Measurements from ENCODE around the gene SGCD.

- TF ChIP-seq EZH2 (IDR thresholded peaks at IDR 0.05), result no peak
- TF ChIP-seq POLR2AphosphoS5 (IDR thresholded peaks at IDR 0.05; ENCODE audit: low read depth, low read length), result no peak
- TF ChIP-seq, protein P1, sequence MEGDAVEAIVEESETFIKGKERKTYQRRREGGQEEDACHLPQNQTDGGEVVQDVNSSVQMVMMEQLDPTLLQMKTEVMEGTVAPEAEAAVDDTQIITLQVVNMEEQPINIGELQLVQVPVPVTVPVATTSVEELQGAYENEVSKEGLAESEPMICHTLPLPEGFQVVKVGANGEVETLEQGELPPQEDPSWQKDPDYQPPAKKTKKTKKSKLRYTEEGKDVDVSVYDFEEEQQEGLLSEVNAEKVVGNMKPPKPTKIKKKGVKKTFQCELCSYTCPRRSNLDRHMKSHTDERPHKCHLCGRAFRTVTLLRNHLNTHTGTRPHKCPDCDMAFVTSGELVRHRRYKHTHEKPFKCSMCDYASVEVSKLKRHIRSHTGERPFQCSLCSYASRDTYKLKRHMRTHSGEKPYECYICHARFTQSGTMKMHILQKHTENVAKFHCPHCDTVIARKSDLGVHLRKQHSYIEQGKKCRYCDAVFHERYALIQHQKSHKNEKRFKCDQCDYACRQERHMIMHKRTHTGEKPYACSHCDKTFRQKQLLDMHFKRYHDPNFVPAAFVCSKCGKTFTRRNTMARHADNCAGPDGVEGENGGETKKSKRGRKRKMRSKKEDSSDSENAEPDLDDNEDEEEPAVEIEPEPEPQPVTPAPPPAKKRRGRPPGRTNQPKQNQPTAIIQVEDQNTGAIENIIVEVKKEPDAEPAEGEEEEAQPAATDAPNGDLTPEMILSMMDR (IDR thresholded peaks at IDR 0.05 in 2 of 3, conservative IDR thresholded peaks at IDR 0.05 in 1 of 3; ENCODE audit: borderline replicate concordance in 1 of 3, insufficient read depth in 1 of 3, low read depth in 2 of 3, low read length in 2 of 3), result no peak
- no peak for TF ChIP-seq CBX3 (IDR thresholded peaks at IDR 0.05; ENCODE audit: low read depth)
- TF ChIP-seq, protein P2, sequence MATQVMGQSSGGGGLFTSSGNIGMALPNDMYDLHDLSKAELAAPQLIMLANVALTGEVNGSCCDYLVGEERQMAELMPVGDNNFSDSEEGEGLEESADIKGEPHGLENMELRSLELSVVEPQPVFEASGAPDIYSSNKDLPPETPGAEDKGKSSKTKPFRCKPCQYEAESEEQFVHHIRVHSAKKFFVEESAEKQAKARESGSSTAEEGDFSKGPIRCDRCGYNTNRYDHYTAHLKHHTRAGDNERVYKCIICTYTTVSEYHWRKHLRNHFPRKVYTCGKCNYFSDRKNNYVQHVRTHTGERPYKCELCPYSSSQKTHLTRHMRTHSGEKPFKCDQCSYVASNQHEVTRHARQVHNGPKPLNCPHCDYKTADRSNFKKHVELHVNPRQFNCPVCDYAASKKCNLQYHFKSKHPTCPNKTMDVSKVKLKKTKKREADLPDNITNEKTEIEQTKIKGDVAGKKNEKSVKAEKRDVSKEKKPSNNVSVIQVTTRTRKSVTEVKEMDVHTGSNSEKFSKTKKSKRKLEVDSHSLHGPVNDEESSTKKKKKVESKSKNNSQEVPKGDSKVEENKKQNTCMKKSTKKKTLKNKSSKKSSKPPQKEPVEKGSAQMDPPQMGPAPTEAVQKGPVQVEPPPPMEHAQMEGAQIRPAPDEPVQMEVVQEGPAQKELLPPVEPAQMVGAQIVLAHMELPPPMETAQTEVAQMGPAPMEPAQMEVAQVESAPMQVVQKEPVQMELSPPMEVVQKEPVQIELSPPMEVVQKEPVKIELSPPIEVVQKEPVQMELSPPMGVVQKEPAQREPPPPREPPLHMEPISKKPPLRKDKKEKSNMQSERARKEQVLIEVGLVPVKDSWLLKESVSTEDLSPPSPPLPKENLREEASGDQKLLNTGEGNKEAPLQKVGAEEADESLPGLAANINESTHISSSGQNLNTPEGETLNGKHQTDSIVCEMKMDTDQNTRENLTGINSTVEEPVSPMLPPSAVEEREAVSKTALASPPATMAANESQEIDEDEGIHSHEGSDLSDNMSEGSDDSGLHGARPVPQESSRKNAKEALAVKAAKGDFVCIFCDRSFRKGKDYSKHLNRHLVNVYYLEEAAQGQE (IDR thresholded peaks at IDR 0.05; ENCODE audit: low read depth), result no peak
- TF ChIP-seq, protein P3, sequence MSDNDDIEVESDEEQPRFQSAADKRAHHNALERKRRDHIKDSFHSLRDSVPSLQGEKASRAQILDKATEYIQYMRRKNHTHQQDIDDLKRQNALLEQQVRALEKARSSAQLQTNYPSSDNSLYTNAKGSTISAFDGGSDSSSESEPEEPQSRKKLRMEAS (IDR thresholded peaks at IDR 0.05), result no peak
- no peak for TF ChIP-seq POLR2A (IDR thresholded peaks at IDR 0.05; ENCODE audit: borderline replicate concordance, extremely low read depth, insufficient read depth, insufficient read length)
- no peak for TF ChIP-seq EZH2phosphoT487 (IDR thresholded peaks at IDR 0.05; ENCODE audit: borderline replicate concordance)
- TF ChIP-seq ZNF274 (IDR thresholded peaks at IDR 0.05; ENCODE audit: low read depth, low read length), result no peak
- no peak for TF ChIP-seq ATF3 (IDR thresholded peaks at IDR 0.05)
- no peak for TF ChIP-seq EGR1 (IDR thresholded peaks at IDR 0.05; ENCODE audit: low read depth)
- TF ChIP-seq CEBPB (IDR thresholded peaks at IDR 0.05; ENCODE audit: low read depth), result no peak
- no peak for TF ChIP-seq SIN3A (IDR thresholded peaks at IDR 0.05; ENCODE audit: low read depth)
- no peak for TF ChIP-seq YY1 (IDR thresholded peaks at IDR 0.05; ENCODE audit: extremely low read depth, insufficient replicate concordance, low read depth, low read length)
Observed at GRCh38 chr5:156513123-156513815, 186.3 kb downstream of the SGCD start.

All from HCT116 (cell line).